Activated CD4-positive, alpha-beta T cell treated with anti-CD3 and anti-CD28 coated beads for 4 hours (primary cell): ENCODE measurements around the gene PITRM1.

Experiments used
- DNase-seq, 2 donors: peaks; one replicate each; pipeline ENCODE4 v3.0.0-alpha.2; 2020

Gene PITRM1

GRCh38 chr10:3137958-3138726, 34.4 kb downstream of the PITRM1 start:
- no peak for DNase-seq

GRCh38 chr10:3136763-3137611, 35.6 kb downstream of the PITRM1 start:
- DNase-seq: no peak

GRCh38 chr10:3136336-3136735, 36.2 kb downstream of the PITRM1 start:
- DNase-seq: no peak

GRCh38 chr10:3135006-3135405, 37.6 kb downstream of the PITRM1 start:
- DNase-seq: no peak

GRCh38 chr10:3133948-3134347, 38.6 kb downstream of the PITRM1 start:
- DNase-seq: no peak

GRCh38 chr10:3132036-3133025, 40.3 kb downstream of the PITRM1 start:
- no peak for DNase-seq

GRCh38 chr10:3131098-3131497, 41.5 kb downstream of the PITRM1 start:
- no peak for DNase-seq

GRCh38 chr10:3129581-3130340, 42.8 kb downstream of the PITRM1 start:
- no peak for DNase-seq

GRCh38 chr10:3128379-3129130, 44.0 kb downstream of the PITRM1 start:
- no peak for DNase-seq

GRCh38 chr10:3127921-3128320, 44.7 kb downstream of the PITRM1 start:
- DNase-seq: no peak

GRCh38 chr10:3126741-3127346, 45.7 kb downstream of the PITRM1 start:
- DNase-seq: no peak

GRCh38 chr10:3126249-3126648, 46.3 kb downstream of the PITRM1 start:
- DNase-seq: no peak

GRCh38 chr10:3125527-3126170, 46.9 kb downstream of the PITRM1 start:
- no peak for DNase-seq

GRCh38 chr10:3124412-3125175, 48.0 kb downstream of the PITRM1 start:
- DNase-seq: no peak

GRCh38 chr10:3123571-3124411, 48.8 kb downstream of the PITRM1 start:
- no peak for DNase-seq

GRCh38 chr10:3122486-3123205, 49.9 kb downstream of the PITRM1 start:
- no peak for DNase-seq

GRCh38 chr10:3122034-3122433, 50.5 kb downstream of the PITRM1 start:
- no peak for DNase-seq
